Activated T-cell treated with anti-CD3 and anti-CD28 coated beads, Interleukin-2, amount 50 U/mL, for 72 hours (primary cell): ENCODE measurements around the gene MPIG6B. TPM values are rescaled to one million over a fixed set of nuclear protein-coding genes. Genes with fewer than 3 reads are reported as not detected.

ENCODE experiments used
- ATAC-seq, 2 donors: fragments of 150-1000 bp; cut with Tn5 transposase; replicated peaks in 1 of 2; 2 replicates each; pipeline ENCODE4 v1.10.0; 2021; ENCODE audit warnings: moderate library complexity in 2 of 2, mild to moderate bottlenecking in 1 of 2
- DNase-seq, 2 donors: peaks; one replicate each; pipeline ENCODE4 v3.0.0; 2021 to 2022; ENCODE audit warnings: mixed read lengths in 1 of 2
- H3K27ac Mint-ChIP-seq: one replicate; pipeline ENCODE4 v1.8.0; 2022; ENCODE audit warnings: mild to moderate bottlenecking, moderate library complexity, mixed read lengths
- H3K27me3 Mint-ChIP-seq: one replicate; pipeline ENCODE4 v1.8.0; 2022; ENCODE audit warnings: low read depth, mixed read lengths
- H3K36me3 Mint-ChIP-seq, 2 donors: one replicate each; pipeline ENCODE4 v1.8.0; 2022; ENCODE audit warnings: mixed read lengths in 2 of 2, mild to moderate bottlenecking in 1 of 2; ENCODE audit not compliant: insufficient read depth in 2 of 2
- H3K4me1 Mint-ChIP-seq: one replicate; pipeline ENCODE4 v1.8.0; 2022; ENCODE audit warnings: low read depth, mixed read lengths
- H3K4me3 Mint-ChIP-seq, 2 donors: one replicate each; pipeline ENCODE4 v1.8.0; 2022; ENCODE audit warnings: mild to moderate bottlenecking in 2 of 2, mixed read lengths in 2 of 2, moderate library complexity in 2 of 2
- H3K9me3 Mint-ChIP-seq, 2 donors: one replicate each; pipeline ENCODE4 v1.8.0; 2022; ENCODE audit warnings: mixed read lengths in 2 of 2
- total RNA-seq, 2 donors: library from RNA; stranded (reverse); gene quantifications; one replicate each; pipeline ENCODE4 v1.2.3, GENCODE V29; 2022

Gene MPIG6B
- total RNA-seq, 2 donors from 2014 or later, result 0.10 TPM; not detected in 1

GRCh38 chr6:31763619-31763940 lies 40.4 kb downstream of the MPIG6B start:
- ATAC-seq (no peak), DNase-seq (no peak)
- H3K36me3 Mint-ChIP-seq, result peaks cover 6 to 28% of the 10 kb centered on the region in 2 donors
- no peaks in the 10 kb centered on the region for H3K27me3 Mint-ChIP-seq
- no peak overlapping the region for H3K4me3 Mint-ChIP-seq
- no peak overlapping the region for H3K27ac Mint-ChIP-seq
- H3K4me1 Mint-ChIP-seq, result peaks cover 5% of the 10 kb centered on the region
- H3K9me3 Mint-ChIP-seq, result no peaks in the 10 kb centered on the region

GRCh38 chr6:31764198-31764597 lies 41.0 kb downstream of the MPIG6B start:
- H3K9me3 Mint-ChIP-seq, result no peaks in the 10 kb centered on the region
- DNase-seq (no peak), ATAC-seq (no peak)
- no peaks in the 10 kb centered on the region for H3K27me3 Mint-ChIP-seq
- H3K27ac Mint-ChIP-seq, result no peak overlapping the region
- no peak overlapping the region for H3K4me3 Mint-ChIP-seq
- H3K36me3 Mint-ChIP-seq, result peaks cover 6 to 25% of the 10 kb centered on the region in 2 donors
- peaks cover 5% of the 10 kb centered on the region for H3K4me1 Mint-ChIP-seq

- DNase-seq, result no peak
- Mint-ChIP-seq H3K4me1 (peaks cover 13% of the 10 kb centered on the region), H3K27me3 (no peaks in the 10 kb centered on the region), H3K9me3 (no peaks in the 10 kb centered on the region), H3K36me3 (peaks cover 3 to 21% of the 10 kb centered on the region in 2 donors), H3K27ac (no peak overlapping the region), H3K4me3 (no peak overlapping the region)
- no peak for ATAC-seq
Observed at GRCh38 chr6:31765559-31765909, 42.4 kb downstream of the MPIG6B start.

GRCh38 chr6:31765910-31766794 lies 43.0 kb downstream of the MPIG6B start:
- DNase-seq (no peak), ATAC-seq (no peak)
- Mint-ChIP-seq H3K4me3 (no peak overlapping the region), H3K27me3 (no peaks in the 10 kb centered on the region), H3K4me1 (peaks cover 14% of the 10 kb centered on the region), H3K36me3 (peaks cover 0 to 15% of the 10 kb centered on the region in 2 donors), H3K27ac (no peak overlapping the region), H3K9me3 (no peaks in the 10 kb centered on the region)

GRCh38 chr6:31767096-31767645 lies 44.0 kb downstream of the MPIG6B start:
- H3K27ac Mint-ChIP-seq, result no peak overlapping the region
- H3K27me3 Mint-ChIP-seq, result no peaks in the 10 kb centered on the region
- peaks cover 0 to 10% of the 10 kb centered on the region in 2 donors for H3K36me3 Mint-ChIP-seq
- H3K9me3 Mint-ChIP-seq, result no peaks in the 10 kb centered on the region
- DNase-seq (no peak), ATAC-seq (no peak)
- no peak overlapping the region for H3K4me3 Mint-ChIP-seq
- H3K4me1 Mint-ChIP-seq, result peaks cover 23% of the 10 kb centered on the region

- H3K4me3 Mint-ChIP-seq, result no peak overlapping the region
- peaks cover 36% of the 10 kb centered on the region for H3K4me1 Mint-ChIP-seq
- ATAC-seq (no peak), DNase-seq (no peak)
- peaks cover 0 to 4% of the 10 kb centered on the region in 2 donors for H3K36me3 Mint-ChIP-seq
- no peaks in the 10 kb centered on the region for H3K9me3 Mint-ChIP-seq
- no peaks in the 10 kb centered on the region for H3K27me3 Mint-ChIP-seq
- H3K27ac Mint-ChIP-seq, result no peak overlapping the region
Observed at GRCh38 chr6:31768363-31769257, 45.4 kb downstream of the MPIG6B start.

GRCh38 chr6:31769684-31770371 lies 46.7 kb downstream of the MPIG6B start:
- DNase-seq (peak; percentile 85 to 90), ATAC-seq (peak; percentile 84 to 85)
- H3K27me3 Mint-ChIP-seq, result no peaks in the 10 kb centered on the region
- peaks cover 42% of the 10 kb centered on the region for H3K4me1 Mint-ChIP-seq
- no peak overlapping the region for H3K27ac Mint-ChIP-seq
- H3K9me3 Mint-ChIP-seq, result no peaks in the 10 kb centered on the region
- no peak overlapping the region for H3K4me3 Mint-ChIP-seq
- peaks cover 0 to 2% of the 10 kb centered on the region in 2 donors for H3K36me3 Mint-ChIP-seq

- Mint-ChIP-seq H3K9me3 (no peaks in the 10 kb centered on the region), H3K36me3 (no peaks in the 10 kb centered on the region), H3K27ac (no peak overlapping the region), H3K4me3 (no peak overlapping the region), H3K27me3 (no peaks in the 10 kb centered on the region), H3K4me1 (peaks cover 42% of the 10 kb centered on the region)
- no peak for ATAC-seq
- no peak for DNase-seq
Observed at GRCh38 chr6:31770860-31771259, 47.7 kb downstream of the MPIG6B start.

GRCh38 chr6:31771992-31772358 lies 48.8 kb downstream of the MPIG6B start:
- no peak for ATAC-seq
- H3K4me3 Mint-ChIP-seq, result no peak overlapping the region
- H3K27ac Mint-ChIP-seq, result no peak overlapping the region

GRCh38 chr6:31775184-31775583 lies 52.0 kb downstream of the MPIG6B start:
- ATAC-seq, result no peak
- H3K27ac Mint-ChIP-seq, result no peak overlapping the region

More at GRCh38 chr6:31771992-31772358, 48.8 kb downstream of the MPIG6B start:
- no peaks in the 10 kb centered on the region for H3K9me3 Mint-ChIP-seq
- no peak for DNase-seq
- no peaks in the 10 kb centered on the region for H3K36me3 Mint-ChIP-seq
- peaks cover 51% of the 10 kb centered on the region for H3K4me1 Mint-ChIP-seq
- no peaks in the 10 kb centered on the region for H3K27me3 Mint-ChIP-seq

GRCh38 chr6:31775633-31776484 lies 52.7 kb downstream of the MPIG6B start:
- Mint-ChIP-seq H3K4me3 (peak overlapping the region; percentile 11 to 64), H3K4me1 (peaks cover 53% of the 10 kb centered on the region), H3K27ac (peak overlapping the region; percentile 85), H3K36me3 (no peaks in the 10 kb centered on the region), H3K9me3 (no peaks in the 10 kb centered on the region), H3K27me3 (no peaks in the 10 kb centered on the region)
- DNase-seq, result no peak
- no peak for ATAC-seq

More at GRCh38 chr6:31775184-31775583, 52.0 kb downstream of the MPIG6B start:
- no peak overlapping the region for H3K4me3 Mint-ChIP-seq
- H3K36me3 Mint-ChIP-seq, result no peaks in the 10 kb centered on the region
- H3K4me1 Mint-ChIP-seq, result peaks cover 53% of the 10 kb centered on the region
- H3K9me3 Mint-ChIP-seq, result no peaks in the 10 kb centered on the region
- no peaks in the 10 kb centered on the region for H3K27me3 Mint-ChIP-seq
- DNase-seq, result no peak
